Measurements from ENCODE around the gene TMEM272. TPM values are rescaled to one million over a fixed set of nuclear protein-coding genes. Genes with fewer than 3 reads are reported as not detected.

Gene TMEM272
- total RNA-seq: under 1 TPM; 0.10 to 0.31 TPM

- Mint-ChIP-seq H3K36me3 (no peaks in the 10 kb centered on the region), H3K4me3 (peak within 1 kb of the TSS; percentile 27), H3K4me1 (ENCODE audit: low read depth) (peaks cover 16% of the 10 kb centered on the region), H3K27ac (no peak within 1 kb of the TSS), H3K9me3 (no peaks in the 10 kb centered on the region), H3K27me3 (peaks cover 4% of the 10 kb centered on the region)
- intact Hi-C loops (cut with micrococcal nuclease): loop anchor here (2.0 to 5.0 kb wide), 2 partner anchors 167 to 282 kb away; partner anchors contain the start of genes ALG11 and ATP7B
- ChIA-PET CTCF (interaction anchor here (0.7 to 3.3 kb wide), 19 partner anchors 10 to 504 kb away, joined by 3 to 25 read pairs (median 4); no protein-coding TSS in a partner anchor), POLR2A (no interaction called here)
- DNase-seq: peak; percentile 74
These were observed at the start of gene TMEM272 for GRCh38 chr13:51844862-51845573. Gene TMEM272, minus strand, starts transcription at chr13:51845177. Its CDS starts 6,647 bp downstream, at chr13:51838530.

- no peak overlapping the region for H3K4me3 Mint-ChIP-seq
- intact Hi-C loops (cut with micrococcal nuclease): no loop called here
- no peaks in the 10 kb centered on the region for H3K9me3 Mint-ChIP-seq
- H3K36me3 Mint-ChIP-seq: no peaks in the 10 kb centered on the region
- CTCF ChIA-PET: interaction anchor here (0.8 to 4.3 kb wide), 5 partner anchors 11 to 233 kb away, joined by 3 to 47 read pairs (median 3); partner anchors contain the start of genes NEK5 and TMEM272
- H3K4me1 Mint-ChIP-seq (ENCODE audit: low read depth): no peaks in the 10 kb centered on the region
- POLR2A ChIA-PET: no interaction called here
- no peak for DNase-seq
- H3K27ac Mint-ChIP-seq: no peak overlapping the region
- peaks cover 12% of the 10 kb centered on the region for H3K27me3 Mint-ChIP-seq
These were observed 49.3 kb upstream of the TMEM272 start for GRCh38 chr13:51894239-51894638.

- no peak overlapping the region for H3K4me3 Mint-ChIP-seq
- no peak for DNase-seq
- no peak overlapping the region for H3K27ac Mint-ChIP-seq
- peaks cover 12% of the 10 kb centered on the region for H3K27me3 Mint-ChIP-seq
- ChIA-PET POLR2A (no interaction called here), CTCF (interaction anchor here (0.9 to 4.3 kb wide), 4 partner anchors 9 to 239 kb away, joined by 3 to 22 read pairs (median 10); partner anchors contain the start of gene NEK5)
- no peaks in the 10 kb centered on the region for H3K9me3 Mint-ChIP-seq
- no peaks in the 10 kb centered on the region for H3K4me1 Mint-ChIP-seq (ENCODE audit: low read depth)
- intact Hi-C loops (cut with micrococcal nuclease): no loop called here
- no peaks in the 10 kb centered on the region for H3K36me3 Mint-ChIP-seq
These were observed 47.7 kb upstream of the TMEM272 start for GRCh38 chr13:51892657-51893056.

GRCh38 chr13:51887468-51887867 is 42.5 kb upstream of the TMEM272 start:
- Mint-ChIP-seq H3K4me1 (ENCODE audit: low read depth) (no peaks in the 10 kb centered on the region), H3K27ac (no peak overlapping the region), H3K4me3 (no peak overlapping the region), H3K36me3 (no peaks in the 10 kb centered on the region), H3K27me3 (peaks cover under 1% of the 10 kb centered on the region), H3K9me3 (peaks cover 8% of the 10 kb centered on the region)
- ChIA-PET CTCF (interaction anchor here (1.4 kb wide), 1 partner anchor 8 kb away, joined by 6 read pairs; no protein-coding TSS in a partner anchor), POLR2A (no interaction called here)
- DNase-seq: no peak
- intact Hi-C loops (cut with micrococcal nuclease): no loop called here

- H3K36me3 Mint-ChIP-seq: no peaks in the 10 kb centered on the region
- no peak overlapping the region for H3K4me3 Mint-ChIP-seq
- DNase-seq: no peak
- intact Hi-C loops (cut with micrococcal nuclease): no loop called here
- no peak overlapping the region for H3K27ac Mint-ChIP-seq
- CTCF ChIA-PET: interaction anchor here (0.8 kb wide), 1 partner anchor 25 kb away, joined by 3 read pairs; no protein-coding TSS in a partner anchor
- POLR2A ChIA-PET: no interaction called here
- H3K9me3 Mint-ChIP-seq: peaks cover 11% of the 10 kb centered on the region
- no peaks in the 10 kb centered on the region for H3K4me1 Mint-ChIP-seq (ENCODE audit: low read depth)
- no peaks in the 10 kb centered on the region for H3K27me3 Mint-ChIP-seq
These were observed 40.7 kb upstream of the TMEM272 start for GRCh38 chr13:51885651-51886050.

- intact Hi-C loops (cut with micrococcal nuclease): no loop called here
- ChIA-PET CTCF (no interaction called here), POLR2A (no interaction called here)
- Mint-ChIP-seq H3K27me3 (no peaks in the 10 kb centered on the region), H3K9me3 (peaks cover 11% of the 10 kb centered on the region), H3K4me3 (no peak overlapping the region), H3K4me1 (ENCODE audit: low read depth) (no peaks in the 10 kb centered on the region), H3K36me3 (no peaks in the 10 kb centered on the region), H3K27ac (no peak overlapping the region)
- DNase-seq: no peak
These were observed 38.2 kb upstream of the TMEM272 start for GRCh38 chr13:51883226-51883600.

GRCh38 chr13:51882570-51883225 is 37.7 kb upstream of the TMEM272 start:
- Mint-ChIP-seq H3K36me3 (no peaks in the 10 kb centered on the region), H3K4me1 (ENCODE audit: low read depth) (no peaks in the 10 kb centered on the region), H3K27me3 (no peaks in the 10 kb centered on the region), H3K27ac (no peak overlapping the region), H3K4me3 (no peak overlapping the region), H3K9me3 (peaks cover 11% of the 10 kb centered on the region)
- intact Hi-C loops (cut with micrococcal nuclease): no loop called here
- DNase-seq: no peak
- CTCF ChIA-PET: no interaction called here
- POLR2A ChIA-PET: no interaction called here

- no peaks in the 10 kb centered on the region for H3K4me1 Mint-ChIP-seq (ENCODE audit: low read depth)
- ChIA-PET CTCF (interaction anchor here (0.6 to 0.9 kb wide), 2 partner anchors 13 to 653 kb away, joined by 3 read pairs; no protein-coding TSS in a partner anchor), POLR2A (no interaction called here)
- no peaks in the 10 kb centered on the region for H3K36me3 Mint-ChIP-seq
- H3K27ac Mint-ChIP-seq: no peak overlapping the region
- H3K4me3 Mint-ChIP-seq: no peak overlapping the region
- intact Hi-C loops (cut with micrococcal nuclease): no loop called here
- H3K9me3 Mint-ChIP-seq: peaks cover 11% of the 10 kb centered on the region
- H3K27me3 Mint-ChIP-seq: peaks cover 2% of the 10 kb centered on the region
- DNase-seq: no peak
These were observed 36.3 kb upstream of the TMEM272 start for GRCh38 chr13:51881296-51881695.

- no peak overlapping the region for H3K27ac Mint-ChIP-seq
- peaks cover 2% of the 10 kb centered on the region for H3K27me3 Mint-ChIP-seq
- ChIA-PET POLR2A (no interaction called here), CTCF (no interaction called here)
- DNase-seq: no peak
- H3K4me3 Mint-ChIP-seq: no peak overlapping the region
- no peaks in the 10 kb centered on the region for H3K4me1 Mint-ChIP-seq (ENCODE audit: low read depth)
- intact Hi-C loops (cut with micrococcal nuclease): no loop called here
- H3K36me3 Mint-ChIP-seq: no peaks in the 10 kb centered on the region
- H3K9me3 Mint-ChIP-seq: peaks cover 11% of the 10 kb centered on the region
These were observed 34.2 kb upstream of the TMEM272 start for GRCh38 chr13:51879133-51879532.

- no peak for DNase-seq
- H3K4me1 Mint-ChIP-seq (ENCODE audit: low read depth): no peaks in the 10 kb centered on the region
- H3K36me3 Mint-ChIP-seq: no peaks in the 10 kb centered on the region
- no peak overlapping the region for H3K4me3 Mint-ChIP-seq
- H3K27me3 Mint-ChIP-seq: peaks cover 2% of the 10 kb centered on the region
- no peak overlapping the region for H3K27ac Mint-ChIP-seq
- ChIA-PET POLR2A (interaction anchor here (0.5 kb wide), 1 partner anchor 1849 kb away, joined by 3 read pairs; no protein-coding TSS in a partner anchor), CTCF (interaction anchor here (0.9 to 1.2 kb wide), 2 partner anchors 26 to 59 kb away, joined by 3 to 4 read pairs; no protein-coding TSS in a partner anchor)
- H3K9me3 Mint-ChIP-seq: no peaks in the 10 kb centered on the region
- intact Hi-C loops (cut with micrococcal nuclease): no loop called here
These were observed 29.7 kb upstream of the TMEM272 start for GRCh38 chr13:51874651-51875050.

- H3K4me1 Mint-ChIP-seq (ENCODE audit: low read depth): no peaks in the 10 kb centered on the region
- peaks cover 6% of the 10 kb centered on the region for H3K27me3 Mint-ChIP-seq
- ChIA-PET CTCF (interaction anchor here (1.2 kb wide), 1 partner anchor 58 kb away, joined by 3 read pairs; no protein-coding TSS in a partner anchor), POLR2A (no interaction called here)
- intact Hi-C loops (cut with micrococcal nuclease): no loop called here
- no peak overlapping the region for H3K27ac Mint-ChIP-seq
- H3K9me3 Mint-ChIP-seq: no peaks in the 10 kb centered on the region
- no peak overlapping the region for H3K4me3 Mint-ChIP-seq
- no peak for DNase-seq
- H3K36me3 Mint-ChIP-seq: no peaks in the 10 kb centered on the region
These were observed 28.9 kb upstream of the TMEM272 start for GRCh38 chr13:51873837-51874236.

- Mint-ChIP-seq H3K9me3 (no peaks in the 10 kb centered on the region), H3K27ac (no peak overlapping the region), H3K27me3 (peaks cover 9% of the 10 kb centered on the region), H3K36me3 (no peaks in the 10 kb centered on the region), H3K4me3 (no peak overlapping the region), H3K4me1 (ENCODE audit: low read depth) (no peaks in the 10 kb centered on the region)
- ChIA-PET POLR2A (no interaction called here), CTCF (interaction anchor here (1.2 kb wide), 1 partner anchor 58 kb away, joined by 3 read pairs; no protein-coding TSS in a partner anchor)
- no peak for DNase-seq
- intact Hi-C loops (cut with micrococcal nuclease): no loop called here
These were observed 28.3 kb upstream of the TMEM272 start for GRCh38 chr13:51873117-51873798.

Measured in activated CD4-positive, alpha-beta memory T cell treated with anti-CD3 and anti-CD28 coated beads for 36 hours (primary cell).